Measurements from ENCODE around the gene STXBP1.

GRCh38 chr9:127706836-127707241, 94.8 kb downstream of the STXBP1 start, which contains the start of gene CFAP157:
- TF ChIP-seq CTCF (IDR thresholded peaks at IDR 0.05) (no peak), EZH2 (IDR thresholded peaks at IDR 0.05) (no peak), EZH2phosphoT487 (IDR thresholded peaks at IDR 0.05) (no peak)

Data from neural progenitor cell (in vitro differentiated cells).